Measurements from ENCODE around the gene PSMB7. TPM values are rescaled to one million over a fixed set of nuclear protein-coding genes. Genes with fewer than 3 reads are reported as not detected.

The PSMB7 gene
- total RNA-seq, 1 donor from 2014 or later, result 183 TPM

DNA sequence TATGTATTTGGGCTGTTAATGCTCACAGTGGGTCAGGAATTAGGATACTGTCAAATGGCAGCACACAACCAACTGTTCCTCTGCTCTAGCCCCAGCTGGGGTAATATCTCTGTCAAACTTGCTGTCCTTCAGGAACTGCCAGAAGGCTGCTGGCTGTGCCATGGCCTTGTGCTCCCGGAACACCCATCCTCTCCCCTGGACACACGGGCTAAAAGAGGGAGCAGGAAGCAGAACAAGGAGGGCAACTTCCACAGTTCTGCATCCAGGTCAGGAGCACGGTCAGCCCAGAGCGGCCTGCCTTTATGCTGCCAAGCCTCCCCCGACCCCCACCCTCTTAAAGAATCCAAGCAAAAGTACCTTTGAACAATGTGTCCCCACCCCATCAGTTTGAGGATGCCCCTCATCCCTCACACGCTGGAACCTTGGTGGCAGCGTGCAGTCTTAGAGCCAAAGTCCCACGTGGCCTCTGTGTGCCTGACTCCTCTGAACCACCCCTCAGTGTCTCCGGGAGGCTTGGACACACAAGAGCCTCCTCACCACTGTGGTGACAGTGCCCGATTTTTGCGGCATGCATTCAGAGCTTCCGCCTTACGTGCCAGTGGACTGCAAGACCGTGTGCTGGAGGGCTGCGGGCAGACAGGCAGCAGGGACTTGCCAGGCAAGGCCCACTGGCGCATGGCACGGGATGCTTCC is 60.8 kb downstream of the PSMB7 start:
- H3K27ac ChIP-seq (ENCODE audit: low read depth, low read length), result no peak overlapping the region
- Mint-ChIP-seq H3K4me1 (ENCODE audit: low read depth, unreplicated experiment) (peaks cover 12% of the 10 kb centered on the region), H3K4me3 (ENCODE audit: unreplicated experiment) (no peak overlapping the region), H3K27ac (ENCODE audit: unreplicated experiment) (no peak overlapping the region), H3K9me3 (ENCODE audit: unreplicated experiment) (no peaks in the 10 kb centered on the region), H3K36me3 (ENCODE audit: low read depth, unreplicated experiment) (peaks cover 15% of the 10 kb centered on the region), H3K27me3 (ENCODE audit: low read depth, unreplicated experiment) (no peaks in the 10 kb centered on the region)
- TF ChIP-seq, protein P1, sequence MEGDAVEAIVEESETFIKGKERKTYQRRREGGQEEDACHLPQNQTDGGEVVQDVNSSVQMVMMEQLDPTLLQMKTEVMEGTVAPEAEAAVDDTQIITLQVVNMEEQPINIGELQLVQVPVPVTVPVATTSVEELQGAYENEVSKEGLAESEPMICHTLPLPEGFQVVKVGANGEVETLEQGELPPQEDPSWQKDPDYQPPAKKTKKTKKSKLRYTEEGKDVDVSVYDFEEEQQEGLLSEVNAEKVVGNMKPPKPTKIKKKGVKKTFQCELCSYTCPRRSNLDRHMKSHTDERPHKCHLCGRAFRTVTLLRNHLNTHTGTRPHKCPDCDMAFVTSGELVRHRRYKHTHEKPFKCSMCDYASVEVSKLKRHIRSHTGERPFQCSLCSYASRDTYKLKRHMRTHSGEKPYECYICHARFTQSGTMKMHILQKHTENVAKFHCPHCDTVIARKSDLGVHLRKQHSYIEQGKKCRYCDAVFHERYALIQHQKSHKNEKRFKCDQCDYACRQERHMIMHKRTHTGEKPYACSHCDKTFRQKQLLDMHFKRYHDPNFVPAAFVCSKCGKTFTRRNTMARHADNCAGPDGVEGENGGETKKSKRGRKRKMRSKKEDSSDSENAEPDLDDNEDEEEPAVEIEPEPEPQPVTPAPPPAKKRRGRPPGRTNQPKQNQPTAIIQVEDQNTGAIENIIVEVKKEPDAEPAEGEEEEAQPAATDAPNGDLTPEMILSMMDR (IDR thresholded peaks at IDR 0.05; ENCODE audit: insufficient read depth, low read depth, low read length), result no peak
- TF ChIP-seq EZH2 (IDR thresholded peaks at IDR 0.05; ENCODE audit: insufficient read depth, low read length), result no peak
- H3K79me2 ChIP-seq (ENCODE audit: insufficient read depth, low read length), result peaks cover 68% of the 10 kb centered on the region
- FAIRE-seq, result no peak
- no peak overlapping the region for H2AFZ ChIP-seq (ENCODE audit: low read depth, low read length)
- H3K9me3 ChIP-seq (ENCODE audit: insufficient read depth, low read depth, low read length), result no peaks in the 10 kb centered on the region
- H3K4me1 ChIP-seq (ENCODE audit: insufficient read depth, low read length), result no peaks in the 10 kb centered on the region
- H3K27me3 ChIP-seq (ENCODE audit: insufficient read depth, low read length), result no peaks in the 10 kb centered on the region
- peaks cover 42% of the 10 kb centered on the region for H3K36me3 ChIP-seq (ENCODE audit: insufficient read depth, low read length)
- peaks cover 99% of the 10 kb centered on the region for H4K20me1 ChIP-seq (ENCODE audit: insufficient read depth, low read length)
- no peak overlapping the region for H3K4me2 ChIP-seq (ENCODE audit: low read length)
- no peak overlapping the region for H3K4me3 ChIP-seq (ENCODE audit: insufficient read depth, low read depth, low read length)
- no peak for DNase-seq (ENCODE audit: low read depth)
- H3K9ac ChIP-seq (ENCODE audit: low read length), result no peak overlapping the region

DNA sequence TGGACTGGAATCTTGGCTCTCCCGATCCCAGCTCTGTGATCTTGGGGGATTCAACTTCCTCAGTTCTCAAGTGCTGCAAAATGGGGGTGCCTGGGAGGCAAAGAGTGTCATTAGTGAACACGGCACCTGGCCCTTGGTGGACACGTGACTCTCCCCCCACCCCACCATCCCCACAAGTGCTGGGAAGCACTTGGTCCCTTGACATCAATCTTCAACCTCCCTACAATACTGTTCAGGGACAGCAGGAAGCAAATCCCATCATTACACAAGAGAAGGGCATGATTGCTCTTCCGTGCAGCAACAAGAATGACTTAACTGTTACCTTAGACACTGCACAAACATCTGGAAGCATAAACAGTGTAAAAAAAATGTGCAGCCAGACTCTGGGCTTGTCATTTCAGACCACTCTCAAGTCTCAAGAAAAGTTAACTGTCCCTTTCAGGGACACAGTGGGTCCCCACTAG is 61.4 kb downstream of the PSMB7 start:
- Mint-ChIP-seq H3K27ac (ENCODE audit: unreplicated experiment) (peak overlapping the region; percentile 63), H3K4me3 (ENCODE audit: unreplicated experiment) (no peak overlapping the region), H3K27me3 (ENCODE audit: low read depth, unreplicated experiment) (no peaks in the 10 kb centered on the region), H3K4me1 (ENCODE audit: low read depth, unreplicated experiment) (peaks cover 12% of the 10 kb centered on the region), H3K9me3 (ENCODE audit: unreplicated experiment) (no peaks in the 10 kb centered on the region), H3K36me3 (ENCODE audit: low read depth, unreplicated experiment) (peaks cover 15% of the 10 kb centered on the region)
- TF ChIP-seq EZH2 (IDR thresholded peaks at IDR 0.05; ENCODE audit: insufficient read depth, low read length), result no peak
- TF ChIP-seq, protein P1 (IDR thresholded peaks at IDR 0.05; ENCODE audit: insufficient read depth, low read depth, low read length), result no peak
- DNase-seq (ENCODE audit: low read depth) (peak; percentile 22), FAIRE-seq (no peak)
- Histone ChIP-seq H3K27ac (ENCODE audit: low read depth, low read length) (no peak overlapping the region), H3K4me1 (ENCODE audit: insufficient read depth, low read length) (no peaks in the 10 kb centered on the region), H3K27me3 (ENCODE audit: insufficient read depth, low read length) (no peaks in the 10 kb centered on the region), H3K9me3 (ENCODE audit: insufficient read depth, low read depth, low read length) (no peaks in the 10 kb centered on the region), H3K9ac (ENCODE audit: low read length) (no peak overlapping the region), H4K20me1 (ENCODE audit: insufficient read depth, low read length) (peaks cover 98% of the 10 kb centered on the region), H3K36me3 (ENCODE audit: insufficient read depth, low read length) (peaks cover 48% of the 10 kb centered on the region), H3K4me3 (ENCODE audit: insufficient read depth, low read depth, low read length) (no peak overlapping the region), H2AFZ (ENCODE audit: low read depth, low read length) (no peak overlapping the region), H3K4me2 (ENCODE audit: low read length) (no peak overlapping the region), H3K79me2 (ENCODE audit: insufficient read depth, low read length) (peaks cover 62% of the 10 kb centered on the region)

- peaks cover 98% of the 10 kb centered on the region for H4K20me1 ChIP-seq (ENCODE audit: insufficient read depth, low read length)
- H3K9ac ChIP-seq (ENCODE audit: low read length), result no peak overlapping the region
- no peak overlapping the region for H3K4me2 ChIP-seq (ENCODE audit: low read length)
- peak overlapping the region; percentile 63 for H3K27ac Mint-ChIP-seq (ENCODE audit: unreplicated experiment)
- peaks cover 12% of the 10 kb centered on the region for H3K4me1 Mint-ChIP-seq (ENCODE audit: low read depth, unreplicated experiment)
- no peak for TF ChIP-seq EZH2 (IDR thresholded peaks at IDR 0.05; ENCODE audit: insufficient read depth, low read length)
- TF ChIP-seq, protein P1 (IDR thresholded peaks at IDR 0.05; ENCODE audit: insufficient read depth, low read depth, low read length), result no peak
- H3K27ac ChIP-seq (ENCODE audit: low read depth, low read length), result no peak overlapping the region
- no peak overlapping the region for H3K4me3 ChIP-seq (ENCODE audit: insufficient read depth, low read depth, low read length)
- H3K4me3 Mint-ChIP-seq (ENCODE audit: unreplicated experiment), result no peak overlapping the region
- no peak for FAIRE-seq
- H3K9me3 Mint-ChIP-seq (ENCODE audit: unreplicated experiment), result no peaks in the 10 kb centered on the region
- no peaks in the 10 kb centered on the region for H3K9me3 ChIP-seq (ENCODE audit: insufficient read depth, low read depth, low read length)
- peaks cover 54% of the 10 kb centered on the region for H3K36me3 ChIP-seq (ENCODE audit: insufficient read depth, low read length)
- H3K27me3 Mint-ChIP-seq (ENCODE audit: low read depth, unreplicated experiment), result no peaks in the 10 kb centered on the region
- no peak overlapping the region for H2AFZ ChIP-seq (ENCODE audit: low read depth, low read length)
- peaks cover 15% of the 10 kb centered on the region for H3K36me3 Mint-ChIP-seq (ENCODE audit: low read depth, unreplicated experiment)
- no peak for DNase-seq (ENCODE audit: low read depth)
- H3K4me1 ChIP-seq (ENCODE audit: insufficient read depth, low read length), result no peaks in the 10 kb centered on the region
- H3K79me2 ChIP-seq (ENCODE audit: insufficient read depth, low read length), result peaks cover 56% of the 10 kb centered on the region
- no peaks in the 10 kb centered on the region for H3K27me3 ChIP-seq (ENCODE audit: insufficient read depth, low read length)
Observed at GRCh38 chr9:124353166-124353768, 62.0 kb downstream of the PSMB7 start.
